ENCODE results near the gene HEPH.
"Not testable (repeated sequence)": the region's sequence is repeated elsewhere in the genome, so short reads cannot be mapped to it uniquely, and the experiment has no call there.

Gene HEPH

DNA sequence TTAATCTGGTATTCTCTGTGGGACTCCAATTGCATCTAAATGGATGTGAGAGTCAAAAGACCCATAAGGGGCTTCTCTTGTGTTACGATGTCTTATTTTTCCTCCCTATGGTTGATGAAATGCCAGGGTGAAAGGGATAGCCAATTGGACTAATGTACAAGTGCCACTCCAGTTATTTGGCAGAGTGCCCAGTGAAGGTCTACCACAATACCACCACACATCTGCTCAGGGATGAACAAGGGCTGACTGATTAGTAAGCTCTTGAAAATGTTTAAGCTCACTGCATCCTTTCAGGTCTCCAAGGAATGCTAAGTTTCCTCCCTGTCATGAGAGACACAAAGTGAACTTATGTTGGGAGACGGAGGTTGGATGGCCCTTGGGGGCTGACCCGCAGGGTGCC, 57.8 kb downstream of the HEPH start:
- no peak for DNase-seq

GRCh38 chrX:66232296-66232695, 68.2 kb downstream of the HEPH start:
- DNase-seq, result no peak

GRCh38 chrX:66233209-66233608, 69.2 kb downstream of the HEPH start:
- peak in 19 of 56 donors; percentile 0 to 27 (median 1) for DNase-seq

- DNase-seq, result not testable (repeated sequence)
These were observed 69.9 kb downstream of the HEPH start for GRCh38 chrX:66233904-66234303.

GRCh38 chrX:66255359-66255967, 91.4 kb downstream of the HEPH start:
- DNase-seq, result no peak

GRCh38 chrX:66262807-66263206, 98.8 kb downstream of the HEPH start:
- no peak for DNase-seq

Measured in nucleus accumbens (tissue), 56 donors.